ENCODE measurements around the gene PDE4B.

PDE4B gene

GRCh38 chr1:66290761-66291530 is 498.3 kb downstream of the PDE4B start:
- no peak for DNase-seq (ENCODE audit: low spot score)
- TF ChIP-seq, protein P1, sequence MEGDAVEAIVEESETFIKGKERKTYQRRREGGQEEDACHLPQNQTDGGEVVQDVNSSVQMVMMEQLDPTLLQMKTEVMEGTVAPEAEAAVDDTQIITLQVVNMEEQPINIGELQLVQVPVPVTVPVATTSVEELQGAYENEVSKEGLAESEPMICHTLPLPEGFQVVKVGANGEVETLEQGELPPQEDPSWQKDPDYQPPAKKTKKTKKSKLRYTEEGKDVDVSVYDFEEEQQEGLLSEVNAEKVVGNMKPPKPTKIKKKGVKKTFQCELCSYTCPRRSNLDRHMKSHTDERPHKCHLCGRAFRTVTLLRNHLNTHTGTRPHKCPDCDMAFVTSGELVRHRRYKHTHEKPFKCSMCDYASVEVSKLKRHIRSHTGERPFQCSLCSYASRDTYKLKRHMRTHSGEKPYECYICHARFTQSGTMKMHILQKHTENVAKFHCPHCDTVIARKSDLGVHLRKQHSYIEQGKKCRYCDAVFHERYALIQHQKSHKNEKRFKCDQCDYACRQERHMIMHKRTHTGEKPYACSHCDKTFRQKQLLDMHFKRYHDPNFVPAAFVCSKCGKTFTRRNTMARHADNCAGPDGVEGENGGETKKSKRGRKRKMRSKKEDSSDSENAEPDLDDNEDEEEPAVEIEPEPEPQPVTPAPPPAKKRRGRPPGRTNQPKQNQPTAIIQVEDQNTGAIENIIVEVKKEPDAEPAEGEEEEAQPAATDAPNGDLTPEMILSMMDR (IDR thresholded peaks at IDR 0.05; ENCODE audit: borderline replicate concordance, control extremely low read depth, extremely low read depth, insufficient read depth, missing control alignments) = no peak
- in situ Hi-C loops (cut with MboI; ENCODE audit: low sequenced_read_pairs, unreplicated experiment) = no loop called here

DNA sequence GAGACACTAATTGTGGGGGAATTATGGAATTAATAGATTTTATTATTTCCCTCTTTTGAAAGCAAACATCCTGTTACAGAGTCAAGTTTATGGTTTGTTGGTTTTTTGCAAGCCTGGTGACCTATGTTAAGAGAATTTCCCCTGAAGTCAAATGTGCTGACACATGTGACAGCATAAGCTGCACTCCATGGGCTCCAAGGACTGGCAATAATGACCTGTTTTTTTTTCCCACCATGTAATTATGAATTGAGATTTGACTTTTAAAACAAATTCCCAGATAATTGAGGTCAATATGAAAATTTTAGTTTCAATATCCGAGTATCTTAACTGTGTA is 498.8 kb downstream of the PDE4B start:
- in situ Hi-C loops (cut with MboI; ENCODE audit: low sequenced_read_pairs, unreplicated experiment) = no loop called here
- TF ChIP-seq, protein P1 (IDR thresholded peaks at IDR 0.05; ENCODE audit: borderline replicate concordance, control extremely low read depth, extremely low read depth, insufficient read depth, missing control alignments) = no peak
- DNase-seq (ENCODE audit: low spot score) = no peak

GRCh38 chr1:66292305-66292704 is 499.6 kb downstream of the PDE4B start:
- TF ChIP-seq, protein P1 (IDR thresholded peaks at IDR 0.05; ENCODE audit: borderline replicate concordance, control extremely low read depth, extremely low read depth, insufficient read depth, missing control alignments) = no peak
- in situ Hi-C loops (cut with MboI; ENCODE audit: low sequenced_read_pairs, unreplicated experiment) = no loop called here
- DNase-seq (ENCODE audit: low spot score) = no peak

GRCh38 chr1:66292944-66293343 is 500.2 kb downstream of the PDE4B start:
- DNase-seq (ENCODE audit: low spot score) = no peak
- TF ChIP-seq, protein P1 (IDR thresholded peaks at IDR 0.05; ENCODE audit: borderline replicate concordance, control extremely low read depth, extremely low read depth, insufficient read depth, missing control alignments) = no peak
- in situ Hi-C loops (cut with MboI; ENCODE audit: low sequenced_read_pairs, unreplicated experiment) = no loop called here

GRCh38 chr1:66294707-66295370 is 502.1 kb downstream of the PDE4B start:
- in situ Hi-C loops (cut with MboI; ENCODE audit: low sequenced_read_pairs, unreplicated experiment) = no loop called here
- TF ChIP-seq, protein P1 (IDR thresholded peaks at IDR 0.05; ENCODE audit: borderline replicate concordance, control extremely low read depth, extremely low read depth, insufficient read depth, missing control alignments) = no peak
- no peak for DNase-seq (ENCODE audit: low spot score)

DNA sequence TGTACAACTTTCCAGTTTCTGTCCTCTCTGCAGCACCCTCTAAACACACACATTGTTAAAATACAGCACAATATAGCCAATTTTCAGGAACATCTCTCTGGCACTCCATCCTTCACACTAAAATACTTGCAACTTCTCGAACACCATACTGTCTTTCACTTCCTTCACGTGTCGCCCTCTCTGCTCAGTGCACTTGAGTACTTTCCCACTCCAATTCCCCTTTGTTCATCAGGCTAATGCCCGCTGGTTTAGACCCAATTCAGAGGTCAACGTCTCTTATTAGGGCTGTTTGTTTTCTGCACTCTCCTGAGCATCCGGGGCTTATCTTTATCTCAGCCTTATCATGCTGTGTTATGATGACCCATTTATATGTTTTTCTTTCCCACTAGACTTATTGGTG is 503.1 kb downstream of the PDE4B start:
- in situ Hi-C loops (cut with MboI; ENCODE audit: low sequenced_read_pairs, unreplicated experiment) = no loop called here

More for the DNA sequence above, 503.1 kb downstream of the PDE4B start:
- DNase-seq (ENCODE audit: low spot score) = no peak
- TF ChIP-seq, protein P1 (IDR thresholded peaks at IDR 0.05; ENCODE audit: borderline replicate concordance, control extremely low read depth, extremely low read depth, insufficient read depth, missing control alignments) = no peak

Data from GM13976 (cell line).